Measurements from ENCODE around the gene OPN3.

DNA sequence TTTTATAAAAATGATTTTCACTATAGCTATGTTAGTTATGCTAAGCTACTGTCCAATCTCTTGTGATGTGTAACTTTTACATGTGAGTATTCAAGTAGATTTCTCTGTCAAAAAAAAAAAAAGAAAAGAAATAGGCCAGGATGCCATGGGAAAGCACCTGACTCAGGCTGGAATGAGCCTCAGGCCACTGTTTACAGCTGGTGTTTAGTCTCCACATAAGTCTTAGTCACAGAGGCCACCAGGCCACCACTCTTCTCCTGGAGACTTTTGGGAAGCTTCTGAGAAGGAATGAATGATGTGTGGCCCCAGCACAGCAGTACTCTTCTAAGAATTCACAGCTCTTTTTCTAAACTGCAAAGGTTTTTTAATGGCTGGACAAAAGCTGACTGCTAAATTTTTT is 48.9 kb downstream of the OPN3 start:
- no peak for TF ChIP-seq ZC3H10 (CRISPR knock-in tag; IDR thresholded peaks at IDR 0.05)
- TF ChIP-seq OSR1 (CRISPR knock-in tag; IDR thresholded peaks at IDR 0.05), result no peak
- no peak for TF ChIP-seq ARNTL (CRISPR knock-in tag; IDR thresholded peaks at IDR 0.05; ENCODE audit: borderline replicate concordance, low read depth)
- TF ChIP-seq ZFP3 (CRISPR knock-in tag; IDR thresholded peaks at IDR 0.05), result no peak
- TF ChIP-seq TOX (CRISPR knock-in tag; IDR thresholded peaks at IDR 0.05; ENCODE audit: borderline replicate concordance), result no peak
- TF ChIP-seq ZNF8 (CRISPR knock-in tag; IDR thresholded peaks at IDR 0.05), result no peak
